ENCODE measurements around the gene DNAJB13. TPM values are rescaled to one million over a fixed set of nuclear protein-coding genes. Genes with fewer than 3 reads are reported as not detected.
"Not testable (repeated sequence)": the region's sequence is repeated elsewhere in the genome, so short reads cannot be mapped to it uniquely, and the experiment has no call there.

DNAJB13 gene
- total RNA-seq, 1 experiment from 2014 or later = 0.24 TPM

- TF ChIP-seq ZNF425 (CRISPR knock-in tag; conservative IDR thresholded peaks at IDR 0.05) (no peak), NFYB (CRISPR knock-in tag; conservative IDR thresholded peaks at IDR 0.05; ENCODE audit: low read depth) (peak; percentile 88), RORB (CRISPR knock-in tag; IDR thresholded peaks at IDR 0.05) (no peak), CREM (CRISPR knock-in tag; IDR thresholded peaks at IDR 0.05) (peak; percentile 51; the same call in 1 of the 2 replicates), E2F5 (CRISPR knock-in tag; IDR thresholded peaks at IDR 0.05) (peak; percentile 94), NFE2L1 (CRISPR knock-in tag; IDR thresholded peaks at IDR 0.05) (peak; percentile 75; the same call in 1 of the 2 replicates), E2F4 (CRISPR knock-in tag; IDR thresholded peaks at IDR 0.05; ENCODE audit: borderline replicate concordance, low read depth) (peak; percentile 52; the same call in 1 of the 2 replicates), SP1 (CRISPR knock-in tag; conservative IDR thresholded peaks at IDR 0.05) (peak; percentile 70; the same call in 1 of the 2 replicates), CTCF (IDR thresholded peaks at IDR 0.05) (no peak), RELA (CRISPR knock-in tag; IDR thresholded peaks at IDR 0.05; ENCODE audit: borderline replicate concordance) (0 out of 2 replicates have a peak, but pooled peaks have one; percentile 56), TP53 (CRISPR knock-in tag; IDR thresholded peaks at IDR 0.05) (0 out of 2 replicates have a peak, but pooled peaks have one; percentile 52), ATF1 (CRISPR knock-in tag; IDR thresholded peaks at IDR 0.05) (0 out of 2 replicates have a peak, but pooled peaks have one; percentile 56), ZNF671 (CRISPR knock-in tag; IDR thresholded peaks at IDR 0.05) (no peak)
Measured at GRCh38 chr11:73982990-73983740, 32.3 kb downstream of the DNAJB13 start (continued).

- ATAC-seq (no peak), DNase-seq (ENCODE audit: low spot score) (no peak)
- peak overlapping the region; percentile 20; the same call in 1 of the 2 replicates for H3K27ac Mint-ChIP-seq
- peaks cover 15% of the 10 kb centered on the region for H3K36me3 Mint-ChIP-seq
- TF ChIP-seq GTF2I (CRISPR knock-in tag; conservative IDR thresholded peaks at IDR 0.05) (no peak), ZNF512 (CRISPR knock-in tag; IDR thresholded peaks at IDR 0.05; ENCODE audit: borderline replicate concordance) (peak; percentile 88), HMGXB4 (CRISPR knock-in tag; IDR thresholded peaks at IDR 0.05) (0 out of 2 replicates have a peak, but pooled peaks have one; percentile 7)
- ChIA-PET POLR2A (interaction anchor here (0.5 kb wide), 1 partner anchor 162 kb away, joined by 3 read pairs; no protein-coding TSS in a partner anchor), CTCF (interaction anchor here (0.7 kb wide), 1 partner anchor 28 kb away, joined by 3 read pairs; no protein-coding TSS in a partner anchor)
- peaks cover 32% of the 10 kb centered on the region for H3K4me1 Mint-ChIP-seq
- H3K27me3 Mint-ChIP-seq (ENCODE audit: low read depth) = peaks cover 6% of the 10 kb centered on the region
- H3K4me3 Mint-ChIP-seq = peak overlapping the region; percentile 94
- H3K9me3 Mint-ChIP-seq = no peaks in the 10 kb centered on the region
Measured at GRCh38 chr11:73983741-73984538, 33.1 kb downstream of the DNAJB13 start.

- H3K9me3 Mint-ChIP-seq; POLR2A ChIA-PET; H3K27me3 Mint-ChIP-seq (ENCODE audit: low read depth); H3K36me3 Mint-ChIP-seq; H3K27ac Mint-ChIP-seq; DNase-seq (ENCODE audit: low spot score); H3K4me3 Mint-ChIP-seq; ATAC-seq: not testable (repeated sequence)
- peaks cover 23% of the 10 kb centered on the region for H3K4me1 Mint-ChIP-seq
- CTCF ChIA-PET = interaction anchor here (0.6 kb wide), 1 partner anchor 12 kb away, joined by 3 read pairs; no protein-coding TSS in a partner anchor
Measured at GRCh38 chr11:73985661-73986060, 34.8 kb downstream of the DNAJB13 start.

Data from WTC11 (cell line).